Measurements from ENCODE around the gene ARHGAP5. TPM values are rescaled to one million over a fixed set of nuclear protein-coding genes. Genes with fewer than 3 reads are reported as not detected.

Gene ARHGAP5
- polyA plus RNA-seq, 1 experiment = 45.6 TPM

- CTCF ChIA-PET = no interaction called here
Observed at GRCh38 chr14:32190673-32191072, 113.6 kb downstream of the ARHGAP5 start.

GRCh38 chr14:32192712-32193373 lies 115.7 kb downstream of the ARHGAP5 start:
- no peak for DNase-seq (ENCODE audit: low read depth, low spot score)
- ChIA-PET CTCF (no interaction called here), POLR2A (no interaction called here)
- no peak overlapping the region for H3K4me3 ChIP-seq (ENCODE audit: low read depth, low read length)
- no peak overlapping the region for H3K27ac ChIP-seq (ENCODE audit: low read depth, low read length)
- peaks cover 2% of the 10 kb centered on the region for H3K27me3 ChIP-seq (ENCODE audit: control insufficient read depth, insufficient read depth, low read length)
- no peaks in the 10 kb centered on the region for H3K9me3 ChIP-seq (ENCODE audit: control insufficient read depth, insufficient read depth, low read length)
- no peak for TF ChIP-seq CTCF (IDR thresholded peaks at IDR 0.05; ENCODE audit: low read depth, low read length)

More at GRCh38 chr14:32190673-32191072, 113.6 kb downstream of the ARHGAP5 start:
- H3K4me3 ChIP-seq (ENCODE audit: low read depth, low read length) = no peak overlapping the region
- no peak overlapping the region for H3K27ac ChIP-seq (ENCODE audit: low read depth, low read length)
- H3K9me3 ChIP-seq (ENCODE audit: control insufficient read depth, insufficient read depth, low read length) = no peaks in the 10 kb centered on the region
- TF ChIP-seq CTCF (IDR thresholded peaks at IDR 0.05; ENCODE audit: low read depth, low read length) = no peak
- POLR2A ChIA-PET = no interaction called here
- DNase-seq (ENCODE audit: low read depth, low spot score) = no peak
- H3K27me3 ChIP-seq (ENCODE audit: control insufficient read depth, insufficient read depth, low read length) = peaks cover 2% of the 10 kb centered on the region

GRCh38 chr14:32193532-32193931 lies 116.4 kb downstream of the ARHGAP5 start:
- CTCF ChIA-PET = no interaction called here
- DNase-seq (ENCODE audit: low read depth, low spot score) = no peak
- Histone ChIP-seq H3K9me3 (ENCODE audit: control insufficient read depth, insufficient read depth, low read length) (no peaks in the 10 kb centered on the region), H3K4me3 (ENCODE audit: low read depth, low read length) (no peak overlapping the region), H3K27me3 (ENCODE audit: control insufficient read depth, insufficient read depth, low read length) (peaks cover 2% of the 10 kb centered on the region), H3K27ac (ENCODE audit: low read depth, low read length) (no peak overlapping the region)
- no peak for TF ChIP-seq CTCF (IDR thresholded peaks at IDR 0.05; ENCODE audit: low read depth, low read length)
- POLR2A ChIA-PET = no interaction called here

GRCh38 chr14:32195636-32196035 lies 118.5 kb downstream of the ARHGAP5 start:
- Histone ChIP-seq H3K4me3 (ENCODE audit: low read depth, low read length) (no peak overlapping the region), H3K27ac (ENCODE audit: low read depth, low read length) (no peak overlapping the region), H3K27me3 (ENCODE audit: control insufficient read depth, insufficient read depth, low read length) (peaks cover 2% of the 10 kb centered on the region), H3K9me3 (ENCODE audit: control insufficient read depth, insufficient read depth, low read length) (no peaks in the 10 kb centered on the region)
- TF ChIP-seq CTCF (IDR thresholded peaks at IDR 0.05; ENCODE audit: low read depth, low read length) = no peak
- CTCF ChIA-PET = no interaction called here
- POLR2A ChIA-PET = no interaction called here
- DNase-seq (ENCODE audit: low read depth, low spot score) = no peak

- no peaks in the 10 kb centered on the region for H3K27me3 ChIP-seq (ENCODE audit: control insufficient read depth, insufficient read depth, low read length)
- H3K27ac ChIP-seq (ENCODE audit: low read depth, low read length) = no peak overlapping the region
- no peaks in the 10 kb centered on the region for H3K9me3 ChIP-seq (ENCODE audit: control insufficient read depth, insufficient read depth, low read length)
- DNase-seq (ENCODE audit: low read depth, low spot score) = no peak
- TF ChIP-seq CTCF (IDR thresholded peaks at IDR 0.05; ENCODE audit: low read depth, low read length) = no peak
- CTCF ChIA-PET = interaction anchor here (0.9 kb wide), 1 partner anchor 27 kb away, joined by 3 read pairs; no protein-coding TSS in a partner anchor
- H3K4me3 ChIP-seq (ENCODE audit: low read depth, low read length) = no peak overlapping the region
- POLR2A ChIA-PET = no interaction called here
Observed at GRCh38 chr14:32197919-32198318, 120.8 kb downstream of the ARHGAP5 start.

All from AG04450 (cell line).